GM10847 (cell line): ENCODE results near the gene PUDP.
A peak's percentile ranks its signal among the peaks of the same experiment; 100 is the strongest.

ENCODE experiments used
- POLR2A ChIP-seq: IDR thresholded peaks from 2 replicates; pipeline ENCODE4 v1.6.1; 2011; ENCODE audit not compliant: insufficient read length; ENCODE audit errors: extremely low read depth

Gene PUDP

GRCh38 chrX:7131621-7132020 is 16.3 kb downstream of the PUDP start:
- TF ChIP-seq POLR2A, result no peak

GRCh38 chrX:7127056-7127455 is 20.9 kb downstream of the PUDP start:
- TF ChIP-seq POLR2A, result no peak

GRCh38 chrX:7120878-7121219 is 27.1 kb downstream of the PUDP start:
- TF ChIP-seq POLR2A, result no peak

GRCh38 chrX:7119950-7120877 is 27.7 kb downstream of the PUDP start:
- no peak for TF ChIP-seq POLR2A

- TF ChIP-seq POLR2A, result no peak
Observed at GRCh38 chrX:7117587-7117986, 30.4 kb downstream of the PUDP start.

DNA sequence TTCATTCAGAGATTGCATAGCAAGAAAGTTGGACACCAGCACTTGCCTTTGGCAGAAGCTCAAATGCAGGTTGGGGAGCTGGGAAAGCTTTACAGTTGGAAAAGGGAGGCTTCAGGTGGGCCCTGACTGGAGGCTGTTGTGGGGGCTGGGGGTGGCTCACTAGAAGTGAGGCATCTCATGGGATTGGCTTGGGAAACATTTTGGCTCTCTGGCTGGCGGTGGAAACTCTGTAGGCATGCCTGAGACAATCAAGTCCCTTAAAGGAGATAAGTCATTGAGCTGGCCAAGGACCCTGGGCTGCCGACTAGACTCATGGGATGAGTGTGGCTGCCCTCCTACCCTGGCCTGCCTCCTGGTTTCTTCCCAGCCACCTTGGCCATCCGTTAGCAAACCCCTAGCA is 31.9 kb downstream of the PUDP start:
- TF ChIP-seq POLR2A, result no peak

GRCh38 chrX:7115557-7115956 is 32.4 kb downstream of the PUDP start:
- no peak for TF ChIP-seq POLR2A

DNA sequence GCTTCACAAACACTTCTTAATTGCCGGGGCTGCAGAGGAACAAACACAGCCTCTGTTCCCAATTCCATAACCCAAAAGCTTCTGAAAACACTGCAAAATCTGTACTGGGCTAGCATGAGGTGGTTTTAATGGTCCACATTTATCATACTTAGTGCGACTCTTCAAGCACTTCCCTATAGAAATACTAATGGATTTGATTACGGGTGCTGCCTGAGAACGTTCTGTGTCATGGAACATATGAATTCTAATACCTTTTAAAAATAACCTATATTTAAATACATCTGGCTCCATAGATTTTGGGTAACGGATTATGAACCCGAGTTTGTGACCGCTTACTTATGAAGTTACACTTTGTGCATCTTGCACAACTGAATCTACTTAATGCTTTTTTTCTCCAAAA is 35.9 kb downstream of the PUDP start:
- TF ChIP-seq POLR2A, result no peak

DNA sequence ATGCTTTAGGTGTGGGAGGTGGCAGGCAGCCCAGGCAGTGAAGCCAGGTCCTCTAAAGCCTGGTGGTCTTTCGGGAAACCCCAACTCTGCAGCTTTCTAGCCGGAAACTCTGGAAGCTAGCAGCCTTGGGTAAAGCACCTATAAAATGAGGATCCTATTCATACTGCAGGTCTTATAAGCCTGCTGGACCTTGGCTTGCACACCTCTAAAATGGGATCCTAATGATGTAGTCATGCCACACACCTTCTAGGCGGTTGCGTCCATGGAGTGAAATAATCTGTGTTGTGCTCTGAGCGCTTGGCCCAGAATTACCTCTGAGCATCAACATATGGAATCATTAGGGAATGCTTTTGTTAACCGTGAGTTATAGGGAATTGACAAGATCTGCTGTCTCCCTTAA is 36.4 kb downstream of the PUDP start:
- TF ChIP-seq POLR2A, result no peak

DNA sequence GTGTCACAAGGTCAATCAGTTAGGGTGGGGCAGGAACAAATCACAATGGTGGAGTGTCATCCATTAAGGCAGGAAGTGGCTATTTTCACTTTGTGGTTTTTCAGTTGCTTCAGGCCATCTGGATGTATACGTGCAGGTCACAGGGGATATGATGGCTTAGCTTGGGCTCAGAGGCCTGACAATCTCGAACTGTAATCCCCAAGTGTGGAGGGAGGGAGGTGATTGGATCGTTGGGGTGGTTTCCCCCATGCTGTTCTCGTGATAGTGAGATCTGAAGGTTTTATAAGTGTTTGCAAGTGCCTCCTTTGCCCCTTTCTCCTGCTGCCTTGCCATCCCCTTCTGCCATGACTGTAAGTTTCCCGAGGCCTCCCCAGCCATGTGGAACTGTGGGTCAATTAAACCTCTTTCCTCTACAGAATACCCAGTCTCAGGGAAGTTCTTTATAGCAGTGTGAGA is 37.1 kb downstream of the PUDP start:
- peak; percentile 26 for TF ChIP-seq POLR2A

GRCh38 chrX:7109838-7110793 is 37.8 kb downstream of the PUDP start:
- TF ChIP-seq POLR2A, result no peak

GRCh38 chrX:7109049-7109531 is 38.9 kb downstream of the PUDP start:
- TF ChIP-seq POLR2A, result no peak

GRCh38 chrX:7108030-7108429 is 39.9 kb downstream of the PUDP start:
- TF ChIP-seq POLR2A, result no peak

- no peak for TF ChIP-seq POLR2A
Observed at GRCh38 chrX:7106649-7107048, 41.3 kb downstream of the PUDP start.

DNA sequence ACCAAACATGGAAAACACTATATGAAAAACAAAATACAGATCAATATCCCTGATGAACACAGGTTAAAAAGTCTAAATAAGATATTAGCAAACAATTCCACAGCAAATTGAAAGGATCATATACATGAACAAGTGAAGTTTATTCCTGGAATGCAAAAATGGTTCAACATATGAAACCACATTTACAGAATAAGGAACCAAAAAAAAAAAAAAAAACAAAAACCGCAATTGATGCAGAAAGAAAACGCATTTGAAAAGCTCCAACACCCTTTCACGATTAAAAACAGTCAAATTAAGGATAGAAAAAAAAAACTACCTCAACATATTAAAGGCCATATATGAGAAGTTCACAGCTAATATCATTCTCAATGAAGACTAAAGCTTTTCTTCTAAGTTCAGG is 45.8 kb downstream of the PUDP start:
- no peak for TF ChIP-seq POLR2A

DNA sequence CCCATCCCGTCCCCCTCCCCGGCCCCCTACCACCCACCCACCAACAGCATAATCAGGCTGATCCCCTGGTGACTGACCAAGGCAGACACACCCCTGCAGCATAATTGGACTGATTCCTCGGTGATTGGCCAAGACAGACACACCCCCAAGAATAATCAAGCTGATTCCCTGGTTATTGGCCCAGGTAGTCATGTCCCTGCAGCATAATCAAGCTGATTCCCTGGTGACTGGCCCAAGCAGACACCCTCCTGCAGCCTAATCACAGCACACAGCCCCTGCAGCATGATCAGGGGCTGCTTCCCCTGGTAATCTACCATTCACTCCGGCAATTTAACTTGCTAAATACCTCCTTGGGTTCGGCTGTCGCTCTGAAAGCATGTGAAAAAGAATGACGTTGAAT is 47.9 kb downstream of the PUDP start:
- no peak for TF ChIP-seq POLR2A

GRCh38 chrX:7093305-7093704 is 54.6 kb downstream of the PUDP start:
- TF ChIP-seq POLR2A, result no peak
